HCT116 (cell line): Measurements from ENCODE around the gene PIAS4. TPM values are rescaled to one million over a fixed set of nuclear protein-coding genes. Genes with fewer than 3 reads are reported as not detected.

Experiments used
- ATAC-seq: fragments of 200-7000 bp; cut with Tn5 transposase; 2 replicates; pipeline ENCODE4 v1.9.1; 2020; ENCODE audit warnings: mild to moderate bottlenecking, moderate library complexity
- BruUV-seq: library from RNA; stranded (reverse); fragments of 400-500 nt; replicated peaks from 2 replicates; lab custom pipeline; 2021; lab: Mats Ljungman, UMichigan
- CTCF ChIA-PET: fragments of 300-600 bp; sonication (Branson Sonifier 250); formaldehyde crosslinking; loops from one replicate; lab custom pipeline; 2021; ENCODE audit warnings: antibody characterized with exemption; lab: Charles Lee
- POLR2A ChIA-PET: fragments of 300-600, 350-600 bp; sonication (Branson Sonifier 250); formaldehyde crosslinking; loops from one replicate; lab custom pipeline; 2021; ENCODE audit warnings: antibody characterized with exemption; lab: Charles Lee
- RAD21 ChIA-PET, 2 experiments: fragments of 300-600 bp; sonication (Branson Sonifier 250); formaldehyde crosslinking; loops; one replicate each; lab custom pipeline; 2023; ENCODE audit warnings: low total read pairs in 2 of 2; ENCODE audit not compliant: uncharacterized antibody in 2 of 2, unreplicated experiment in 2 of 2, low non-redundant PET in 1 of 2; lab: Charles Lee
- DNase-seq: peaks from one replicate; pipeline ENCODE4 v3.0.0-alpha.2; 2010; ENCODE audit warnings: low read depth, low spot score
- H2AFZ ChIP-seq: fragments of 200-600 bp; shearing (Covaris generic), sonication (generic); 2 replicates; pipeline ENCODE4 v1.6.1; 2017; ENCODE audit warnings: low read depth, mixed run types, mixed read lengths, antibody characterized with exemption, low read length; ENCODE audit not compliant: poor library complexity, severe bottlenecking
- H3K27ac ChIP-seq: 2 replicates; pipeline ENCODE4 v1.5.1; 2012; ENCODE audit warnings: low read depth, low read length
- H3K27me3 ChIP-seq: fragments of 200-600 bp; sonication (generic); 2 replicates; pipeline ENCODE4 v1.6.1; 2016; ENCODE audit warnings: mixed run types, low read length, mixed read lengths; ENCODE audit not compliant: insufficient read depth
- H3K36me3 ChIP-seq, 2 experiments: fragments of 200-500 bp in 1 of 2; fragments of 200-600 bp in 1 of 2; sonication (Bioruptor generic) in 1 of 2; sonication (generic) in 1 of 2; 2 replicates each; pipeline versions ENCODE4 v1.5.1 to v1.6.1; 2014 to 2016; ENCODE audit warnings: low read length in 2 of 2, inconsistent platforms in 1 of 2, mixed read lengths in 1 of 2, mixed run types in 1 of 2; ENCODE audit not compliant: insufficient read depth in 2 of 2, control insufficient read depth in 1 of 2
- H3K4me1 ChIP-seq, 2 experiments: fragments of 200-600 bp in 1 of 2; sonication (generic) in 1 of 2; 2 replicates each; pipeline versions ENCODE4 v1.5.1 to v1.6.1; 2012 to 2017; ENCODE audit warnings: low read length in 2 of 2, inconsistent platforms in 1 of 2, mild to moderate bottlenecking in 1 of 2, mixed read lengths in 1 of 2, mixed run types in 1 of 2, moderate library complexity in 1 of 2; ENCODE audit not compliant: insufficient read depth in 2 of 2, control insufficient read depth in 1 of 2
- H3K4me2 ChIP-seq: fragments of 200-600 bp; sonication (generic); 2 replicates; pipeline ENCODE4 v1.6.1; 2017; ENCODE audit warnings: mixed run types, low read length, mixed read lengths
- H3K4me3 ChIP-seq, 2 experiments: fragments of 200-600 bp in 1 of 2; sonication (generic) in 1 of 2; replicated peaks in 1 of 2; 2 replicates each; pipeline ENCODE4 v1.5.1; 2011 to 2016; ENCODE audit warnings: low read length in 2 of 2, control low read depth in 1 of 2, low read depth in 1 of 2, mild to moderate bottlenecking in 1 of 2, mixed read lengths in 1 of 2, mixed run types in 1 of 2
- H3K79me2 ChIP-seq: fragments of 200-600 bp; sonication (generic); 2 replicates; pipeline ENCODE4 v1.6.1; 2017; ENCODE audit warnings: mild to moderate bottlenecking, mixed run types, low read length, moderate library complexity, mixed read lengths; ENCODE audit not compliant: insufficient read depth
- H3K9ac ChIP-seq: fragments of 200-600 bp; sonication (generic); 2 replicates; pipeline ENCODE4 v1.6.1; 2016; ENCODE audit warnings: low read length, mixed read lengths
- H3K9me2 ChIP-seq: fragments of 200-600 bp; sonication (generic), shearing (Covaris generic); 2 replicates; pipeline ENCODE4 v1.6.1; 2017; ENCODE audit warnings: mixed run types, mild to moderate bottlenecking, moderate library complexity; ENCODE audit not compliant: insufficient read depth
- H3K9me3 ChIP-seq, 2 experiments: fragments of 200-500 bp in 1 of 2; fragments of 200-600 bp in 1 of 2; sonication (Bioruptor generic) in 1 of 2; sonication (generic) in 1 of 2; 2 replicates each; pipeline ENCODE4 v1.6.1; 2014 to 2017; ENCODE audit warnings: low read length in 2 of 2, mixed read lengths in 2 of 2, inconsistent platforms in 1 of 2, low read depth in 1 of 2, mild to moderate bottlenecking in 1 of 2, mixed run types in 1 of 2, moderate library complexity in 1 of 2; ENCODE audit not compliant: control insufficient read depth in 1 of 2, insufficient read depth in 1 of 2
- H4K20me1 ChIP-seq: fragments of 200-600 bp; sonication (generic), shearing (Covaris generic); 2 replicates; pipeline ENCODE4 v1.6.1; 2017; ENCODE audit warnings: mixed run types, mild to moderate bottlenecking, moderate library complexity; ENCODE audit not compliant: insufficient read depth
- ATF3 ChIP-seq: IDR thresholded peaks from 2 replicates; pipeline ENCODE4 v1.6.1; 2012
- CBX3 ChIP-seq: IDR thresholded peaks from 2 replicates; pipeline ENCODE4 v1.6.1; 2012; ENCODE audit warnings: low read depth
- CEBPB ChIP-seq: IDR thresholded peaks from 2 replicates; pipeline ENCODE4 v1.6.1; 2012; ENCODE audit warnings: low read depth
- CTCF ChIP-seq, 3 experiments: fragments of 200-600 bp in 1 of 3; sonication (generic) in 1 of 3; IDR thresholded peaks in 2 of 3; conservative IDR thresholded peaks in 1 of 3; 2 replicates each; pipeline ENCODE4 v1.5.1; 2012 to 2017; ENCODE audit warnings: low read depth in 2 of 3, low read length in 2 of 3, antibody characterized with exemption in 1 of 3, borderline replicate concordance in 1 of 3, control low read depth in 1 of 3, mild to moderate bottlenecking in 1 of 3, mixed read lengths in 1 of 3, mixed run types in 1 of 3, moderate library complexity in 1 of 3; ENCODE audit not compliant: insufficient read depth in 1 of 3
- EZH2phosphoT487 ChIP-seq: fragments of 200-600 bp; IDR thresholded peaks from 2 replicates; pipeline ENCODE4 v1.6.1; 2018; ENCODE audit warnings: antibody characterized with exemption, borderline replicate concordance
- FOSL1 ChIP-seq: IDR thresholded peaks from 2 replicates; pipeline ENCODE4 v1.6.1; 2012; ENCODE audit warnings: low read depth
- MAX ChIP-seq: IDR thresholded peaks from 2 replicates; pipeline ENCODE4 v1.6.1; 2012
- POLR2AphosphoS5 ChIP-seq: IDR thresholded peaks from 2 replicates; pipeline ENCODE4 v1.6.1; 2011; ENCODE audit warnings: mild to moderate bottlenecking, low read depth, low read length, moderate library complexity
- RAD21 ChIP-seq: IDR thresholded peaks from 2 replicates; pipeline ENCODE4 v1.6.1; 2012; ENCODE audit warnings: low read depth, mild to moderate bottlenecking
- SIN3A ChIP-seq: IDR thresholded peaks from 2 replicates; pipeline ENCODE4 v1.6.1; 2012; ENCODE audit warnings: low read depth
- SP1 ChIP-seq: IDR thresholded peaks from 2 replicates; pipeline ENCODE4 v1.6.1; 2012; ENCODE audit warnings: low read depth
- SRF ChIP-seq: IDR thresholded peaks from 2 replicates; pipeline ENCODE4 v1.6.1; 2012; ENCODE audit warnings: low read depth
- YY1 ChIP-seq: IDR thresholded peaks from 2 replicates; pipeline ENCODE4 v1.6.1; 2011; ENCODE audit warnings: low read length, low read depth, moderate library complexity, mild to moderate bottlenecking; ENCODE audit not compliant: insufficient replicate concordance; ENCODE audit errors: extremely low read depth
- ZFX ChIP-seq: fragments of 450-650 bp; IDR thresholded peaks from 2 replicates; pipeline ENCODE4 v1.6.1; 2017
- ZNF274 ChIP-seq: fragments of 200-500 bp; sonication (Bioruptor generic); IDR thresholded peaks from 2 replicates; pipeline ENCODE4 v1.6.1; 2014; ENCODE audit warnings: mild to moderate bottlenecking, low read depth, low read length, inconsistent platforms
- intact Hi-C: fragments of 100-400 bp; cut with micrococcal nuclease; formaldehyde crosslinking; loops from 2 replicates; pipeline ENCODE4 v1.10.0; 2022
- total RNA-seq: library from RNA; stranded (reverse); gene quantifications from one replicate; pipeline ENCODE4 v1.2.1, GENCODE V29; 2021; ENCODE audit not compliant: unreplicated experiment
- TF ChIP-seq, protein P1 (sequence below): IDR thresholded peaks from 2 replicates; pipeline ENCODE4 v1.6.1; 2011; ENCODE audit warnings: mild to moderate bottlenecking, low read length, moderate library complexity; ENCODE audit not compliant: insufficient replicate concordance; ENCODE audit errors: extremely low read depth

PIAS4 gene
- total RNA-seq, 1 experiment from 2014 or later, result 28.4 TPM

GRCh38 chr19:3979289-3979673 lies 28.3 kb upstream of the PIAS4 start:
- Histone ChIP-seq H3K4me2 (no peak overlapping the region), H3K9ac (no peak overlapping the region), H3K4me1 (peaks cover 6 to 29% of the 10 kb centered on the region in 2 experiments; a peak in 3 of 4 replicates), H3K27me3 (no peaks in the 10 kb centered on the region), H3K4me3 (no peak overlapping the region), H3K27ac (0 out of 2 replicates have a peak overlapping the region, but pooled peaks have one; percentile 8), H3K36me3 (peaks cover 74 to 89% of the 10 kb centered on the region in 2 experiments), H3K79me2 (peaks cover 91% of the 10 kb centered on the region), H4K20me1 (peaks cover 80% of the 10 kb centered on the region; the same call in 1 of the 2 replicates), H2AFZ (no peak overlapping the region), H3K9me3 (no peaks in the 10 kb centered on the region), H3K9me2 (no peaks in the 10 kb centered on the region)
- intact Hi-C loops, result no loop called here
- ChIA-PET POLR2A (interaction anchor here (2.5 kb wide), 1 partner anchor 10 kb away, joined by 11 read pairs; no protein-coding TSS in a partner anchor), CTCF (interaction anchor here (0.8 kb wide), 1 partner anchor 8 kb away, joined by 4 read pairs; no protein-coding TSS in a partner anchor), RAD21 (no interaction called here)
- DNase-seq (no peak), ATAC-seq (0 out of 2 replicates have a peak, but pooled peaks have one; percentile 2)
- BruUV-seq, result no TSS peak
- no peak for TF ChIP-seq YY1
- TF ChIP-seq SP1, result no peak
- TF ChIP-seq CTCF (IDR thresholded peaks at IDR 0.05 in 2 of 3, conservative IDR thresholded peaks at IDR 0.05 in 1 of 3; ENCODE audit: borderline replicate concordance in 1 of 3, insufficient read depth in 1 of 3, low read depth in 2 of 3, low read length in 2 of 3), result no peak
- no peak for TF ChIP-seq CBX3
- TF ChIP-seq FOSL1, result no peak
- TF ChIP-seq ZFX, result no peak
- no peak for TF ChIP-seq MAX
- no peak for TF ChIP-seq SRF
- no peak for TF ChIP-seq RAD21
- TF ChIP-seq ATF3, result no peak
- no peak for TF ChIP-seq CEBPB
- TF ChIP-seq, protein P1, sequence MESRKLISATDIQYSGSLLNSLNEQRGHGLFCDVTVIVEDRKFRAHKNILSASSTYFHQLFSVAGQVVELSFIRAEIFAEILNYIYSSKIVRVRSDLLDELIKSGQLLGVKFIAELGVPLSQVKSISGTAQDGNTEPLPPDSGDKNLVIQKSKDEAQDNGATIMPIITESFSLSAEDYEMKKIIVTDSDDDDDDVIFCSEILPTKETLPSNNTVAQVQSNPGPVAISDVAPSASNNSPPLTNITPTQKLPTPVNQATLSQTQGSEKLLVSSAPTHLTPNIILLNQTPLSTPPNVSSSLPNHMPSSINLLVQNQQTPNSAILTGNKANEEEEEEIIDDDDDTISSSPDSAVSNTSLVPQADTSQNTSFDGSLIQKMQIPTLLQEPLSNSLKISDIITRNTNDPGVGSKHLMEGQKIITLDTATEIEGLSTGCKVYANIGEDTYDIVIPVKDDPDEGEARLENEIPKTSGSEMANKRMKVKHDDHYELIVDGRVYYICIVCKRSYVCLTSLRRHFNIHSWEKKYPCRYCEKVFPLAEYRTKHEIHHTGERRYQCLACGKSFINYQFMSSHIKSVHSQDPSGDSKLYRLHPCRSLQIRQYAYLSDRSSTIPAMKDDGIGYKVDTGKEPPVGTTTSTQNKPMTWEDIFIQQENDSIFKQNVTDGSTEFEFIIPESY, result no peak
- TF ChIP-seq ZNF274, result no peak
- TF ChIP-seq EZH2phosphoT487, result no peak
- TF ChIP-seq SIN3A, result no peak
- no peak for TF ChIP-seq POLR2AphosphoS5
